Measurements from ENCODE around the gene TFF1. TPM values are rescaled to one million over a fixed set of nuclear protein-coding genes. Genes with fewer than 3 reads are reported as not detected.

The TFF1 gene
- polyA plus RNA-seq, 3 donors = not detected

- DNase-seq (ENCODE audit: low read depth in 3 of 3, low spot score in 2 of 3) = no peak
Measured at GRCh38 chr21:42367367-42368165, 1.2 kb upstream of the TFF1 start.

- no peak for DNase-seq (ENCODE audit: low read depth in 3 of 3, low spot score in 2 of 3)
Measured at GRCh38 chr21:42365770-42366169, 565 bp downstream of the TFF1 start.

- DNase-seq (ENCODE audit: low read depth in 3 of 3, low spot score in 2 of 3) = no peak
Measured at GRCh38 chr21:42364304-42364865, 1.9 kb downstream of the TFF1 start.

- no peak for DNase-seq (ENCODE audit: low read depth in 3 of 3, low spot score in 2 of 3)
Measured at GRCh38 chr21:42363312-42363711, 3.0 kb downstream of the TFF1 start.

- no peak for DNase-seq (ENCODE audit: low read depth in 3 of 3, low spot score in 2 of 3)
Measured at GRCh38 chr21:42362700-42363099, 3.6 kb downstream of the TFF1 start.

GRCh38 chr21:42362198-42362597 is 4.1 kb downstream of the TFF1 start:
- no peak for DNase-seq (ENCODE audit: low read depth in 3 of 3, low spot score in 2 of 3)

GRCh38 chr21:42361286-42361685 is 5.0 kb downstream of the TFF1 start:
- DNase-seq (ENCODE audit: low read depth in 3 of 3, low spot score in 2 of 3) = no peak

- DNase-seq (ENCODE audit: low read depth in 3 of 3, low spot score in 2 of 3) = no peak
Measured at GRCh38 chr21:42360317-42360716, 6.0 kb downstream of the TFF1 start.

- no peak for DNase-seq (ENCODE audit: low read depth in 3 of 3, low spot score in 2 of 3)
Measured at GRCh38 chr21:42358937-42359336, 7.4 kb downstream of the TFF1 start.

GRCh38 chr21:42358261-42358660 is 8.1 kb downstream of the TFF1 start:
- DNase-seq (ENCODE audit: low read depth in 3 of 3, low spot score in 2 of 3) = no peak

- no peak for DNase-seq (ENCODE audit: low read depth in 3 of 3, low spot score in 2 of 3)
Measured at GRCh38 chr21:42357307-42357706, 9.0 kb downstream of the TFF1 start.

- DNase-seq (ENCODE audit: low read depth in 3 of 3, low spot score in 2 of 3) = no peak
Measured at GRCh38 chr21:42356650-42357049, 9.7 kb downstream of the TFF1 start.

- no peak for DNase-seq (ENCODE audit: low read depth in 3 of 3, low spot score in 2 of 3)
Measured at GRCh38 chr21:42356046-42356445, 10.3 kb downstream of the TFF1 start.

- no peak for DNase-seq (ENCODE audit: low read depth in 3 of 3, low spot score in 2 of 3)
Measured at GRCh38 chr21:42353623-42354022, 12.7 kb downstream of the TFF1 start.

- no peak for DNase-seq (ENCODE audit: low read depth in 3 of 3, low spot score in 2 of 3)
Measured at GRCh38 chr21:42352441-42353095, 13.8 kb downstream of the TFF1 start.

- DNase-seq (ENCODE audit: low read depth in 3 of 3, low spot score in 2 of 3) = no peak
Measured at GRCh38 chr21:42351626-42352440, 14.5 kb downstream of the TFF1 start.

GRCh38 chr21:42350927-42351426 is 15.4 kb downstream of the TFF1 start, which contains the start of gene TFF2:
TFF2 (minus strand) TSS chr21:42350994; CDS start chr21:42350957, 37 bp downstream.
- DNase-seq (ENCODE audit: low read depth in 3 of 3, low spot score in 2 of 3) = no peak

- DNase-seq (ENCODE audit: low read depth in 3 of 3, low spot score in 2 of 3) = no peak
Measured at GRCh38 chr21:42350318-42350910, 15.9 kb downstream of the TFF1 start.

- DNase-seq (ENCODE audit: low read depth in 3 of 3, low spot score in 2 of 3) = no peak
Measured at GRCh38 chr21:42349420-42350317, 16.7 kb downstream of the TFF1 start.
